Measurements from ENCODE around the gene LRRC73. TPM values are rescaled to one million over a fixed set of nuclear protein-coding genes. Genes with fewer than 3 reads are reported as not detected.

Gene LRRC73
- total and polyA plus RNA-seq, 2 of the 8 experiments (the other 6 are each of a cell fraction or from before 2014, with no cell fraction given) = 0.24 to 0.26 TPM

DNA sequence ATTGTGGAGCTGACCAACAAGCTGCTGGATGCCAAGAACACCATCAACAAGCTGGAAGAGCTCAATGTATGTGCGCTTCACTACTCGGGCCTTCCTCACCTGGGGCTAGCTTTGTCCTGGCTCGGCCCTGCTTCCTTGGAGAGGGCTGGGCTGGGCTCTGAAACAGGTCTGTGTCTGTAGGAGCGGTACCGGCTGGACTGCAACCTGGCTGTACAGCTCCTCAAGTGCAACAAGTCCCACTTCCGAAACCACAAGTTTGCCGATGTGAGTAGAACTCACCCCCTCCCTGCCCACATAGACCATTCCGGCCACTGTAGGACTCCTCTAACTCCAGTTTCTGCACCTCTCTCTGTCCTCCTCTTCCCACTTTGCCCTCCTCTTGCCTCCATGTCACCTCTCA is 6.7 kb downstream of the LRRC73 start (continued):
- TF ChIP-seq BRCA1 (IDR thresholded peaks at IDR 0.05; ENCODE audit: low read depth, low read length) (no peak), JUND (IDR thresholded peaks at IDR 0.05; ENCODE audit: low read length) (no peak), POU5F1 (IDR thresholded peaks at IDR 0.05; ENCODE audit: low read depth, low read length) (no peak), SRF (IDR thresholded peaks at IDR 0.05; ENCODE audit: low read depth, low read length) (no peak), EP300 (IDR thresholded peaks at IDR 0.05; ENCODE audit: borderline replicate concordance in 1 of 2, low read depth in 2 of 2, low read length in 2 of 2) (no peak), TEAD4 (IDR thresholded peaks at IDR 0.05; ENCODE audit: low read depth, low read length) (no peak), CHD1 (IDR thresholded peaks at IDR 0.05; ENCODE audit: low read depth, low read length) (no peak), MAFK (IDR thresholded peaks at IDR 0.05; ENCODE audit: low read depth, low read length) (no peak), CREB1 (IDR thresholded peaks at IDR 0.05) (no peak), RFX5 (IDR thresholded peaks at IDR 0.05; ENCODE audit: borderline replicate concordance, low read depth, low read length) (no peak)
